Spinal cord (tissue), 10 donors: ENCODE data around the gene WNT5B. TPM values are rescaled to one million over a fixed set of nuclear protein-coding genes. Genes with fewer than 3 reads are reported as not detected.

Source experiments
- DNase-seq, 6 donors: peaks; one replicate each; pipeline versions ENCODE4 v3.0.0 to v3.0.0-alpha.2; 2013 to 2015; ENCODE audit warnings: low spot score in 6 of 6, low read depth in 4 of 6
- H3K27ac ChIP-seq: one replicate; pipeline ENCODE4 v1.5.1; 2013; ENCODE audit warnings: low read depth, low read length, control low read depth
- H3K27me3 ChIP-seq: one replicate; pipeline ENCODE4 v1.6.1; 2013; ENCODE audit warnings: low read length; ENCODE audit not compliant: control insufficient read depth, insufficient read depth
- H3K36me3 ChIP-seq: one replicate; pipeline ENCODE4 v1.6.1; 2013; ENCODE audit warnings: low read length; ENCODE audit not compliant: control insufficient read depth, insufficient read depth
- H3K4me1 ChIP-seq: one replicate; pipeline ENCODE4 v1.6.1; 2013; ENCODE audit warnings: low read length; ENCODE audit not compliant: control insufficient read depth, insufficient read depth
- H3K4me3 ChIP-seq: one replicate; pipeline ENCODE4 v1.5.1; 2013; ENCODE audit warnings: low read depth, low read length, control low read depth
- H3K9me3 ChIP-seq: one replicate; pipeline ENCODE4 v1.6.1; 2013; ENCODE audit warnings: low read length; ENCODE audit not compliant: control insufficient read depth, insufficient read depth
- WGBS: methylation state at CpG from one replicate; pipeline ENCODE4 v1.1.5; 2013; ENCODE audit warnings: missing lambda C conversion rate; ENCODE audit not compliant: insufficient coverage; 5-methylcytosine and 5-hydroxymethylcytosine counted together
- polyA plus RNA-seq, 2 donors: library from polyadenylated mRNA; unstranded; fragments of 120-200 nt; gene quantifications; one replicate each; pipeline ENCODE4 v1.2.1, GENCODE V29; 2013; ENCODE audit not compliant: insufficient read length in 2 of 2
- total RNA-seq, 2 donors: library from RNA; depleted of rRNA in 1 of 2; stranded (reverse); fragments of 120-200 nt in 1 of 2; fragments of >200 nt in 1 of 2; gene quantifications; one replicate each; pipeline versions ENCODE4 v1.2.3 to v1.2.4, GENCODE V29; 2013 to 2014
- donor health status: healthy.

Gene WNT5B
- total and polyA plus RNA-seq, 4 donors: 10.3 to 14.3 (median 13.2) TPM

DNA sequence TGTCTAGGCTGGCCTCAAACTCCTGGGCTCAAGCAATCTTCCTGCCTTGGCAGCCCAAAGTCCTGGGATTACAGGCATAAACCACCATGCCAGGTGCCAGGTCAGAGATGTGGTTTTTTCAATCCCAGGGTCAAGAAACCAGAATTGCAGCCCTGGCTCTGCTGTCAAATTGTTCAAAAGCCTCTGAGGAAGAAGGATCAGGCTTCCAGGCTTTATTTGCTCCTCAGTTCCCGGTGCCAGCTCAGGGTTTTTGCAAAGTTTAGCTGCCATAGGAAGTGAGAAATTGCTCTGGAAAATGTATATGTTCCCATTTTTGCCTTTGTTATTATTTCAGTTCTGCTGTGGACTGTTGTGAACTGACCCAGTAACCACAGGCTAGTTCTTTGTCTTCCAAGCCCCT lies 28.7 kb downstream of the WNT5B start:
- Histone ChIP-seq H3K36me3 (no peaks in the 10 kb centered on the region), H3K27ac (no peak overlapping the region), H3K9me3 (no peaks in the 10 kb centered on the region), H3K4me1 (peaks cover 18% of the 10 kb centered on the region), H3K4me3 (no peak overlapping the region), H3K27me3 (peaks cover under 1% of the 10 kb centered on the region)
- no peak for DNase-seq
- WGBS: 67% methylated on average over 1 of the region's 1 CpG

DNA sequence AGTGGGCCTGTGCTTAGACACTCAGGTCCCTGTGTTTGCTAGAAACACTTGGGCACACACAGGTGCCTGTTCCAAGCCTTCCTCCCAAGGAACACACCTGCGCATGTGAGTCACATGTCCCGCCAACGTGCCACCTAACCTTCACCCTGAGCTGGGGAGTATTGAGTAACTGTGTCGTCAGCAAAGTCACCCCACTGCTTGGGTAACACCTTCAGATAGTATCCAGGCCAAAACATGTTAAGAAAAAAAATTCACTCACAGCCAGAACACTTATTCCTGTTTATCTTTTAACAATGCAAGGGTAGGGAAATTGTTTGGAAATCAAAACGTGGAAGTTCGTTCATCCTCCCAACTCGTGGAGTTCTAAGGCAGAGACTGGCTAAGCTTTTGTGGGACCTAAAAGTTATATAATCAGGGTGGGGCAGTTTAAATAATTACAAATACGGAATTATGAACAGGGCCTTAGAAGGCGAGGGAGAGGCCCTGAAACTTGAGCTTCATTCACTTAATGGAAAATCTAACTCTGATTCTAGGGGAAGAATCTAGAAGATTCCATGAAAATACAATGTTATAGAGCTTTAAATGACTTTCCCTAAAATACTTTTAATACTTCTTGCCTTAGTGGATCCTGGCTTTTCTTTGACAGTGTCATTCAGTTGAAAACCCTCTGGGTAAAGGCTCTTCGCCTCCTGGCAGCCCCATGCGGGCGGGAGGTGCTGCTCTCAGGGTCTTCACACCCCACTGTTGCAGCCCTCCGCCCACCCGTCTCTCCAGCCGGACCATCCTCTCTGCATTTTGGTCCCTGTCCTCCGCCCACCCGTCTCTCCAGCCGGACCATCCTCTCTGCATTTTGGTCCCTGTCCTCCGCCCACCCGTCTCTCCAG lies 31.5 kb downstream of the WNT5B start:
- WGBS: 34% methylated on average over 3 of the region's 20 CpGs
- no peak for DNase-seq
- peaks cover 22% of the 10 kb centered on the region for H3K4me1 ChIP-seq
- peaks cover 5% of the 10 kb centered on the region for H3K27me3 ChIP-seq
- no peak overlapping the region for H3K4me3 ChIP-seq
- no peaks in the 10 kb centered on the region for H3K36me3 ChIP-seq
- H3K27ac ChIP-seq: peak overlapping the region; percentile 67
- H3K9me3 ChIP-seq: no peaks in the 10 kb centered on the region

DNA sequence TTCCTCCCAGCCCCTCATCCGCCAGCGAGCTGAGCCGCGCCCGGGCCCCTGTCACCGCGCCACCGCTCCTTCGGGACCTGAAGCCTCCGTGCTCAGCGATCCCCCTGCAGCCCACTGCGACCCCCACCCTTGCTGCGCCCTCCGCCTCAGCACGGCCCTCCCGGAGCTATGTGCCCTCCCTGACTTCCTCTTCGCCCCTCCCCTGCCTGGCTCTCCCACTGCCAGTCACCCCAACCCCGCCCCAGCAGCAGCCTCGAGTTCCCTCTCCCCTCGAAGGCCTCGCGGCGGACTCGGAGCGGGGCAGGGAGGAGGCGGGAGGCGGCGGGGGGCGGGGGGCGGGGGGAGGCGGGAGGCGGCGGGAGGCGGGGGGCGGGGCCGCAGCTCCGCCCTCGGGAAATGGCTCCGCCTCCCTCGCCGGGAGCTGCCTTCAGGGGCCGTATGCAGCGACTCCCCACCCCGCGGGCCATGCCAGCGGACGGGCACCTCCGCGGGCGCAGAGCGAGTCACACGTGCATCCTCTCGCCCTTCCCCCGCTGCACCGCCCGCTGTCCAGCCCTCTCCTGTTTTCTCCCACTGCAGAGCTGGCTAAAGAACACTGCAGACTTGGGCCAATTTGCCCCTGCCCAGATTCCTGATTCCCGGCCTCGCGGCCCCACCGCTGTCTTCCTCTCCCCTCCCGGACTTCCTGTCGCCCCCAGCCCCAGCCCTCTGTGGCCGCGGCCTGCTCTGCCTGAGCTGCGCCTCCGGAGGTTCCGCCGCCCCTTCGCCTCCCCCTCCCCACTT lies 32.7 kb downstream of the WNT5B start:
- WGBS: 2% methylated on average over 48 of the region's 69 CpGs
- Histone ChIP-seq H3K27ac (peak overlapping the region; percentile 67), H3K9me3 (no peaks in the 10 kb centered on the region), H3K27me3 (peaks cover 5% of the 10 kb centered on the region), H3K36me3 (no peaks in the 10 kb centered on the region), H3K4me1 (peaks cover 22% of the 10 kb centered on the region), H3K4me3 (peak overlapping the region; percentile 66)
- peak in 4 of 6 donors; percentile 36 to 90 (median 68) for DNase-seq

DNA sequence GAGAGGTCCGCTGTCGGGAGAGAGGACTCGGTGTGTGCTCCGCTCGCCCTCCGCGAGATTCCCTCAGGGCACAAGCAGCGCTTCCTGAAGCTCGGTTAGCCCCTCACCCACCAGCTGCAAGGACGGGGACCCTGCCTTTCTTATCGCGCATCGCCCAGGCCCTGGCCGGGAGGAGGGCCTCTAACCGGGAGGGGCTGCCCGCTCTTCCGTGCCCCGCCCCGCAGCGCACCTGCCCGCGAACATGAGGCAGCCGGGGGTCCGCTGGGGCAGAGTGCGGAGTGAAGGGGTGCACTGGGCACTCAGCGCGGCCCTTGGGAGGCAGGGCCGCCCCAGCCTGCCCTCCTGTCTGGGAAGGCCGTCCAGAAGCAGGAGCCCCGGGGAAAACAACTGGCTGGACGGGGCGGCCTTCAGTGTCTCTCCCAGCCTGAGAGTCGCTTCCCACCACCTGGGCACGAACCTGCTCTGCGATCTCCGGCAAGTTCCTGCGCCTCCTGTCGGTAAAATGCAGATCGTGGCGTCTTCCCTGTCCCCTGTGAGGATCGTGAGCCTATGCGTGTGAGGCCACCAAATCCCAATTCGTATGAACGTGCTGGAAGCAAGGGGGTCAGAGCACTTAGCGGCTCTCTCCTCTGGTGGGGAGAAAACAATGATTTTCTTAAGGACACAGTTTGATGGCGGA lies 33.9 kb downstream of the WNT5B start:
- no peak overlapping the region for H3K27ac ChIP-seq
- no peaks in the 10 kb centered on the region for H3K36me3 ChIP-seq
- peaks cover 5% of the 10 kb centered on the region for H3K27me3 ChIP-seq
- H3K9me3 ChIP-seq: no peaks in the 10 kb centered on the region
- DNase-seq: peak in 2 of 6 donors; percentile 25 to 56
- H3K4me1 ChIP-seq: peaks cover 22% of the 10 kb centered on the region
- no peak overlapping the region for H3K4me3 ChIP-seq
- WGBS: 7% methylated on average over 45 of the region's 46 CpGs

DNA sequence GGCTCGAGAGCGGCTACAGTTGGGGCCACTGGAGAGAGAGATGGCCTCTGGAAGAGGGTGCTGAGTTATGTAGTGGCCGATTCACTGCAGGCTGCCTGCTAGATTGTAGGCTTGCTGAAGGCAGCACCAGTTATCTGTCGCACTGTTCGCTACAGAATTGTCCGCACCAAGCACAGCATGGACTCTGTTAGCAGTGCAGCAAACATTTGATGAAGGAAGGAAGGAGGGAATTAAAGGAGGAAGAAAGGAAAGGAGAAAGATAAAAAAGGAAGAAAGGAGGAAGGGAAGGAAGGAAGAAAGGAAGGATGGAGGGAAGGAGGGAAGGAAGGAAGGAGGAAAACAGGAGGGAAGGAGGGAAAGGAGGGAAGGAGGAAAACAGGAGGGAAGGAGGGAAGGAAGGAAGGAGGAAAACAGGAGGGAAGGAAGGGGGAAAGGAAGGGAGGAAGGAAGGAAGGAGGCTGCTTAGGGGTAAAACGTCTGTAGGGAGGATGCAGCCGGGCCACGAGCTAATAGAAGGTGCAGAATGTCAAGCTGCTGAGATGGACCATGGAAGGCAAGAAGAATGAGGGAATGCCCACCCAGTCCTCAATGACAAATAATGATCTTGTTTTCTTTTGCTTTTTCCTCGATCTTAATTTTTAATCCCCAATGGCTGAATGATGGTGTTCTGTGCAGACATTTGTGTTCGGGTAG lies 34.6 kb downstream of the WNT5B start:
- 79% methylated on average over 10 of the region's 11 CpGs for WGBS
- H3K4me3 ChIP-seq: no peak overlapping the region
- peaks cover 5% of the 10 kb centered on the region for H3K27me3 ChIP-seq
- no peaks in the 10 kb centered on the region for H3K36me3 ChIP-seq
- no peaks in the 10 kb centered on the region for H3K9me3 ChIP-seq
- DNase-seq: no peak
- H3K27ac ChIP-seq: no peak overlapping the region
- H3K4me1 ChIP-seq: peaks cover 22% of the 10 kb centered on the region

DNA sequence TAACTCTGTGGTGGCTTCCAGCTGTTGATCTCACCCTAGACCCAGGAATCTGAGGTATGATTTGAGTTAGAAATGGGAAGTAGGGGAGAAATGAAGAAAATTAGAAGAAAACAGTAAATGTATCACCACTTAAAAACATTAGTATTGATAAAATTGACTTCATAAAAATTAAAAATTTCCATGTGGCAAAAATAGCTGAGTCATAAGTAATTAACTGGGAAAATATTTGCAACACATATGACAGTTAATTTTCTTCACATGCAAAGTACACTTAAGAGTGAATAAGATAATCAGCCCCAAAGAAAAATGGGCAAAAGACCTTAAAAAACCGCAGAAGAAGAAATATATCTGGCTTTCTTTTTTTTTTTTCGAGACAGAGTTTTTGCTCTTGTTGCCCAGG lies 36.3 kb downstream of the WNT5B start:
- peaks cover 13% of the 10 kb centered on the region for H3K4me1 ChIP-seq
- H3K9me3 ChIP-seq: no peaks in the 10 kb centered on the region
- no peak for DNase-seq
- H3K36me3 ChIP-seq: no peaks in the 10 kb centered on the region
- no CpG with 5 or more reads among the region's 2 CpGs for WGBS
- no peak overlapping the region for H3K4me3 ChIP-seq
- H3K27ac ChIP-seq: no peak overlapping the region
- peaks cover 5% of the 10 kb centered on the region for H3K27me3 ChIP-seq

DNA sequence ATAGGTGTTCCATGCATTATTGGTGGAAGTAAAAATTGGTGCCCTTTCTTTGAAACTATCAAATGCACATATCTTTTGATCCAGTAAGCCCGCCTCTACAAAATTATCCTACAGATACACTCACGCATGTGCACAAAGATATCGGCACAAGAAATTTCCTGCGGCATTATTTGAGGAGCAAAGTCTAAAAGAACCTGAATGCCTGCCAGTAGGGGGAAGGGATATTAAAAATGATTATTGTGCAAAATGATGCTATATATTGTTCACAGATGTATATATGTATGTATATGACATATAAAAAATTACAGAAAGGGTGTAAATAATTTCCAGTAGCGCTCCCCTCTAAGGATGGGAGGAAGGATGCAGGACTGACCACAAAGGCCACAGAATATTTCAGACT lies 37.2 kb downstream of the WNT5B start:
- Histone ChIP-seq H3K36me3 (no peaks in the 10 kb centered on the region), H3K27me3 (peaks cover 5% of the 10 kb centered on the region), H3K4me1 (peaks cover 8% of the 10 kb centered on the region), H3K9me3 (no peaks in the 10 kb centered on the region), H3K4me3 (no peak overlapping the region), H3K27ac (no peak overlapping the region)
- no peak for DNase-seq
- WGBS: no CpG with 5 or more reads among the region's 5 CpGs

DNA sequence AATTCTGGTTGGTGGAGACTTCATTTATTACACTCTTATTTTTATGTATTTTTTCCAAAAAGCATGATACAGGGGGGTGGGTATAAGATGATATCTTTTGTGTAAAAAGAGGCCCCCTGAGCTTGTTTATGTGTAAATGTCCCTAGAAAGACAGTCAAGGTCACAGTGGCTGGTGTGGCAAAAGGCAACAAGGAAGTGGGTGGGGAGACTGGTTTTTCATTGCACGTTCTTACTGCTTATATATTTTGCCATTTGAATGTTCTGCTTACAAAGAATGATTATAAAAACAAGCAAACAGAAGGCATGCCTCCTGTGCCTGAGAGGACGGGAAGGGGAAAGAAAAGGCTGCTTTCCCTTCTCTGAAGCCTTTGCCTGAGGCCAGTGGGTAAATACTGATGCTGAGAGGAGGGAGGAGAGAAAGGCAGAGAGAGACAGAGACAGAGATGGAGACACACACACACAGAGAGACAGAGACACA lies 37.7 kb downstream of the WNT5B start:
- Histone ChIP-seq H3K4me3 (no peak overlapping the region), H3K4me1 (peaks cover 4% of the 10 kb centered on the region), H3K27ac (no peak overlapping the region), H3K9me3 (no peaks in the 10 kb centered on the region), H3K36me3 (no peaks in the 10 kb centered on the region), H3K27me3 (peaks cover 5% of the 10 kb centered on the region)
- DNase-seq: peak in 1 of 6 donors; percentile 50
- WGBS: 50% methylated on average over 1 of the region's 2 CpGs
